K562 (cell line): ENCODE results near the gene RNU6-9. TPM values are rescaled to one million over a fixed set of nuclear protein-coding genes. Genes with fewer than 3 reads are reported as not detected.

ENCODE experiments used
- ARNT ChIP-seq, 2 experiments: fragments of 450-650 bp; IDR thresholded peaks; 2 replicates each; pipeline ENCODE4 v1.6.1; 2016; ENCODE audit warnings: mild to moderate bottlenecking in 1 of 2
- CBX1 ChIP-seq: sonication (generic); IDR thresholded peaks from 2 replicates; pipeline ENCODE4 v1.6.1; 2016; ENCODE audit warnings: antibody characterized with exemption, low read depth, mild to moderate bottlenecking
- EGR1 ChIP-seq: fragments of 450-650 bp; conservative IDR thresholded peaks from 2 replicates; pipeline ENCODE4 v1.6.1; 2017; ENCODE audit warnings: mild to moderate bottlenecking
- EHMT2 ChIP-seq: fragments of 450-650 bp; IDR thresholded peaks from 2 replicates; pipeline ENCODE4 v1.6.1; 2018; ENCODE audit warnings: antibody characterized with exemption
- FOXM1 ChIP-seq, 2 experiments: fragments of 450-650 bp in 1 of 2; sonication (generic) in 1 of 2; formaldehyde crosslinking in 1 of 2; IDR thresholded peaks; 2 replicates each; pipeline versions ENCODE4 v1.6.1 to v1.9.0; 2017 to 2022; ENCODE audit warnings: low read depth in 2 of 2, mild to moderate bottlenecking in 2 of 2, missing genetic modification reagents in 1 of 2, moderate library complexity in 1 of 2
- HINFP ChIP-seq: fragments of 450-650 bp; conservative IDR thresholded peaks from 2 replicates; pipeline ENCODE4 v1.6.1; 2016; ENCODE audit warnings: missing genetic modification characterization, low read depth, mild to moderate bottlenecking, control low read depth, missing compliant biosample characterization
- LCOR ChIP-seq: sonication (generic); formaldehyde crosslinking; IDR thresholded peaks from 2 replicates; pipeline ENCODE4 v1.8.0; 2022; ENCODE audit warnings: mild to moderate bottlenecking, missing genetic modification reagents
- MTF1 ChIP-seq: fragments of 250-450 bp; sonication (Bioruptor Pico); IDR thresholded peaks from 2 replicates; pipeline ENCODE4 v1.9.0; 2021; ENCODE audit warnings: moderate library complexity, mild to moderate bottlenecking, inconsistent platforms, borderline replicate concordance
- NCOA4 ChIP-seq: fragments of 450-650 bp; IDR thresholded peaks from 2 replicates; pipeline ENCODE4 v1.6.1; 2018; ENCODE audit warnings: mild to moderate bottlenecking; ENCODE audit not compliant: partially characterized antibody
- POLR2A ChIP-seq: fragments of 450-650 bp; conservative IDR thresholded peaks from 2 replicates; pipeline ENCODE4 v1.6.1; 2016
- POLR2AphosphoS2 ChIP-seq: IDR thresholded peaks from 2 replicates; pipeline ENCODE4 v1.6.1; 2012; ENCODE audit warnings: low read length, improper control_type of control experiment
- PURB ChIP-seq: sonication (generic); formaldehyde crosslinking; IDR thresholded peaks from 2 replicates; pipeline ENCODE4 v1.9.0; 2021; ENCODE audit warnings: low read depth, mild to moderate bottlenecking, missing genetic modification reagents
- RBFOX2 ChIP-seq: fragments of 200-400 bp; formaldehyde crosslinking; IDR thresholded peaks from 2 replicates; pipeline ENCODE4 v1.6.1; 2017; ENCODE audit warnings: low read depth, mild to moderate bottlenecking, low read length, moderate library complexity
- RBM22 ChIP-seq: fragments of 200-400 bp; formaldehyde crosslinking; IDR thresholded peaks from 2 replicates; pipeline ENCODE4 v1.6.1; 2018; ENCODE audit warnings: low read length, low read depth; ENCODE audit not compliant: poor library complexity, severe bottlenecking
- TAF1 ChIP-seq: IDR thresholded peaks from 2 replicates; pipeline ENCODE4 v1.6.1; 2011; ENCODE audit warnings: mild to moderate bottlenecking, low read length, moderate library complexity; ENCODE audit not compliant: insufficient read depth, control insufficient read depth, severe bottlenecking; ENCODE audit errors: extremely low read depth
- ZNF124 ChIP-seq: sonication (generic); formaldehyde crosslinking; IDR thresholded peaks from 2 replicates; pipeline ENCODE4 v1.8.1; 2022; ENCODE audit warnings: missing genetic modification reagents
- ZNF239 ChIP-seq: fragments of 250-450 bp; sonication (Bioruptor Pico); IDR thresholded peaks from 2 replicates; pipeline ENCODE4 v1.4.0; 2020; ENCODE audit warnings: mild to moderate bottlenecking
- ZNF24 ChIP-seq: fragments of 450-650 bp; IDR thresholded peaks from 2 replicates; pipeline ENCODE4 v1.6.1; 2016
- ZNF384 ChIP-seq: IDR thresholded peaks from 2 replicates; pipeline ENCODE4 v1.6.1; 2012; ENCODE audit warnings: low read depth, low read length, improper control_type of control experiment
- ZNF740 ChIP-seq, 3 experiments: fragments of 200-800 bp in 1 of 3; sonication (Bioruptor generic) in 1 of 3; sonication (generic) in 1 of 3; formaldehyde crosslinking in 1 of 3; IDR thresholded peaks; 2 replicates each; pipeline versions ENCODE4 v1.6.1 to v1.8.0; 2016 to 2022; ENCODE audit warnings: mild to moderate bottlenecking in 2 of 3, missing compliant biosample characterization in 2 of 3, missing genetic modification characterization in 2 of 3, missing genetic modification reagents in 1 of 3
- polyA plus RNA-seq, 8 experiments: library from polyadenylated mRNA; depleted of rRNA in 4 of 8; stranded (reverse) in 5 of 8; unstranded in 3 of 8; fragments of >200 nt; fragmentation: Nextera tagmentation in 2 of 8; fragmentation: Illumina TruSeq in 1 of 8; extraction: Ambion mirVana in 2 of 8; extraction: Trizol in 1 of 8; gene quantifications; 2 replicates each; pipeline versions ENCODE4 v1.2.1 to v1.2.3, GENCODE V29; 2011 to 2014; ENCODE audit warnings: inconsistent platforms in 1 of 8, missing spikeins in 1 of 8
- total RNA-seq, 7 experiments: library from RNA; depleted of rRNA in 6 of 7; stranded (reverse); fragments of >200 nt in 6 of 7; fragmentation: Illumina TruSeq in 2 of 7; extraction: Trizol in 2 of 7; gene quantifications; 2 replicates each; pipeline versions ENCODE4 v1.2.1 to v1.2.3, GENCODE V29; 2011 to 2021; ENCODE audit warnings: low replicate concordance in 1 of 7

Gene RNU6-9
- total and polyA plus RNA-seq, 9 of the 15 experiments (the other 6 are each of a cell fraction or from before 2014, with no cell fraction given), result not detected

GRCh38 chr19:892894-893689, at the start of gene RNU6-9, which contains the start of gene MED16 (continued):
- TF ChIP-seq ARNT (IDR thresholded peaks at IDR 0.05) (peak; percentile 78 to 89; a peak in 3 of 4 replicates), ZNF24 (no peak), EHMT2 (no peak), POLR2AphosphoS2 (no peak), POLR2A (peak; percentile 80), FOXM1 (IDR thresholded peaks at IDR 0.05; ENCODE audit: low read depth) (no peak), FOXM1 (CRISPR knock-in tag; IDR thresholded peaks at IDR 0.05; ENCODE audit: low read depth) (no peak), CBX1 (0 out of 2 replicates have a peak, but pooled peaks have one; percentile 28), RBM22 (no peak), HINFP (tag) (peak; percentile 68; the same call in 1 of the 2 replicates), ZNF239 (CRISPR knock-in tag) (no peak), ZNF740 (CRISPR knock-in tag; IDR thresholded peaks at IDR 0.05) (peak; percentile 39; the same call in 1 of the 2 replicates), ZNF740 (tag; IDR thresholded peaks at IDR 0.05) (no peak), EGR1 (0 out of 2 replicates have a peak, but pooled peaks have one; percentile 27), LCOR (CRISPR knock-in tag) (peak; percentile 70; the same call in 1 of the 2 replicates), RBFOX2 (peak; percentile 93), ZNF124 (CRISPR knock-in tag) (no peak), TAF1 (peak; percentile 70), MTF1 (CRISPR knock-in tag) (no peak), NCOA4 (no peak), PURB (no peak), ZNF384 (peak; percentile 55; the same call in 1 of the 2 replicates)
